ENCODE data around the gene PFKFB4. TPM values are rescaled to one million over a fixed set of nuclear protein-coding genes. Genes with fewer than 3 reads are reported as not detected.

PFKFB4 gene
- total RNA-seq, 1 experiment from 2014 or later = 20.3 TPM

GRCh38 chr3:48503401-48504050 lies 53.1 kb downstream of the PFKFB4 start:
- Histone ChIP-seq H2AFZ (ENCODE audit: low read depth, low read length, poor library complexity, severe bottlenecking) (no peak overlapping the region), H3K4me3 (replicated peaks in 1 of 2; ENCODE audit: low read depth in 1 of 2, low read length in 2 of 2) (peak overlapping the region; percentile 56 to 72), H3K27me3 (ENCODE audit: insufficient read depth, low read length) (no peaks in the 10 kb centered on the region), H3K9me2 (ENCODE audit: insufficient read depth) (no peaks in the 10 kb centered on the region), H3K27ac (ENCODE audit: low read depth, low read length) (peak overlapping the region; percentile 72; the same call in 1 of the 2 replicates), H3K79me2 (ENCODE audit: insufficient read depth, low read length) (no peaks in the 10 kb centered on the region), H3K4me2 (ENCODE audit: low read length) (peak overlapping the region; percentile 98), H4K20me1 (ENCODE audit: insufficient read depth) (no peaks in the 10 kb centered on the region), H3K9ac (ENCODE audit: low read length) (peak overlapping the region; percentile 76), H3K9me3 (ENCODE audit: control insufficient read depth in 1 of 2, insufficient read depth in 1 of 2, low read depth in 1 of 2, low read length in 2 of 2) (no peaks in the 10 kb centered on the region), H3K36me3 (ENCODE audit: control insufficient read depth in 1 of 2, insufficient read depth in 2 of 2, low read length in 2 of 2) (no peaks in the 10 kb centered on the region), H3K4me1 (ENCODE audit: control insufficient read depth in 1 of 2, insufficient read depth in 2 of 2, low read length in 2 of 2) (peaks cover 48 to 78% of the 10 kb centered on the region in 2 experiments)
- CTCF ChIA-PET = no interaction called here
- ATAC-seq = peak; percentile 22; the same call in 1 of the 2 replicates
- POLR2A ChIA-PET = no interaction called here
- DNase-seq (ENCODE audit: low read depth, low spot score) = no peak
- peak; percentile 47; the same call in 1 of the 2 replicates for TF ChIP-seq POLR2AphosphoS5 (IDR thresholded peaks at IDR 0.05; ENCODE audit: low read depth, low read length)
- TF ChIP-seq SP1 (IDR thresholded peaks at IDR 0.05; ENCODE audit: low read depth) = no peak
- RAD21 ChIA-PET (ENCODE audit: low non-redundant PET in 1 of 2, low total read pairs in 2 of 2, uncharacterized antibody in 2 of 2, unreplicated experiment in 2 of 2) = no interaction called here
- intact Hi-C loops (cut with micrococcal nuclease) = no loop called here
- BruUV-seq (replicated peaks) = no TSS peak

GRCh38 chr3:48502728-48503168 lies 53.9 kb downstream of the PFKFB4 start:
- Histone ChIP-seq H3K27ac (ENCODE audit: low read depth, low read length) (peak overlapping the region; percentile 72; the same call in 1 of the 2 replicates), H3K4me1 (ENCODE audit: control insufficient read depth in 1 of 2, insufficient read depth in 2 of 2, low read length in 2 of 2) (peaks cover 41 to 71% of the 10 kb centered on the region in 2 experiments)

More at GRCh38 chr3:48502728-48503168, 53.9 kb downstream of the PFKFB4 start:
- H3K9me2 ChIP-seq (ENCODE audit: insufficient read depth) = no peaks in the 10 kb centered on the region
- no TSS peak for BruUV-seq (replicated peaks)
- TF ChIP-seq SIN3A (IDR thresholded peaks at IDR 0.05; ENCODE audit: low read depth) (no peak), YY1 (IDR thresholded peaks at IDR 0.05; ENCODE audit: extremely low read depth, insufficient replicate concordance, low read depth, low read length) (no peak), SP1 (IDR thresholded peaks at IDR 0.05; ENCODE audit: low read depth) (no peak), EZH2 (IDR thresholded peaks at IDR 0.05) (no peak), ZFX (IDR thresholded peaks at IDR 0.05) (no peak), TCF7L2 (IDR thresholded peaks at IDR 0.05; ENCODE audit: borderline replicate concordance, extremely low read depth, insufficient read depth, insufficient read length) (no peak), JUND (IDR thresholded peaks at IDR 0.05) (no peak), EGR1 (IDR thresholded peaks at IDR 0.05; ENCODE audit: low read depth) (no peak), ELF1 (IDR thresholded peaks at IDR 0.05; ENCODE audit: borderline replicate concordance, low read depth) (no peak), POLR2AphosphoS5 (IDR thresholded peaks at IDR 0.05; ENCODE audit: low read depth, low read length) (no peak), ZNF274 (IDR thresholded peaks at IDR 0.05; ENCODE audit: low read depth, low read length) (no peak), RAD21 (IDR thresholded peaks at IDR 0.05; ENCODE audit: low read depth) (no peak), POLR2A (IDR thresholded peaks at IDR 0.05; ENCODE audit: borderline replicate concordance, extremely low read depth, insufficient read depth, insufficient read length) (no peak), EZH2phosphoT487 (IDR thresholded peaks at IDR 0.05; ENCODE audit: borderline replicate concordance) (no peak), CTCF (IDR thresholded peaks at IDR 0.05 in 2 of 3, conservative IDR thresholded peaks at IDR 0.05 in 1 of 3; ENCODE audit: borderline replicate concordance in 1 of 3, insufficient read depth in 1 of 3, low read depth in 2 of 3, low read length in 2 of 3) (no peak), ATF3 (IDR thresholded peaks at IDR 0.05) (no peak), CBX3 (IDR thresholded peaks at IDR 0.05; ENCODE audit: low read depth) (no peak), CEBPB (IDR thresholded peaks at IDR 0.05; ENCODE audit: low read depth) (no peak), MAX (IDR thresholded peaks at IDR 0.05) (no peak), FOSL1 (IDR thresholded peaks at IDR 0.05; ENCODE audit: low read depth) (no peak)
- no peak overlapping the region for H3K4me3 ChIP-seq (replicated peaks in 1 of 2; ENCODE audit: low read depth in 1 of 2, low read length in 2 of 2)
- H3K4me2 ChIP-seq (ENCODE audit: low read length) = peak overlapping the region; percentile 98
- no peaks in the 10 kb centered on the region for H3K9me3 ChIP-seq (ENCODE audit: control insufficient read depth in 1 of 2, insufficient read depth in 1 of 2, low read depth in 1 of 2, low read length in 2 of 2)
- ChIA-PET RAD21 (ENCODE audit: low non-redundant PET in 1 of 2, low total read pairs in 2 of 2, uncharacterized antibody in 2 of 2, unreplicated experiment in 2 of 2) (no interaction called here), POLR2A (no interaction called here), CTCF (no interaction called here)
- no peak overlapping the region for H2AFZ ChIP-seq (ENCODE audit: low read depth, low read length, poor library complexity, severe bottlenecking)
- H4K20me1 ChIP-seq (ENCODE audit: insufficient read depth) = no peaks in the 10 kb centered on the region
- no peaks in the 10 kb centered on the region for H3K36me3 ChIP-seq (ENCODE audit: control insufficient read depth in 1 of 2, insufficient read depth in 2 of 2, low read length in 2 of 2)
- DNase-seq (ENCODE audit: low read depth, low spot score) (no peak), ATAC-seq (no peak)
- H3K79me2 ChIP-seq (ENCODE audit: insufficient read depth, low read length) = no peaks in the 10 kb centered on the region
- H3K9ac ChIP-seq (ENCODE audit: low read length) = no peak overlapping the region
- intact Hi-C loops (cut with micrococcal nuclease) = no loop called here
- no peaks in the 10 kb centered on the region for H3K27me3 ChIP-seq (ENCODE audit: insufficient read depth, low read length)
